A673 (cell line): Measurements from ENCODE around the gene REC114.

Experiments used
- EZH2 ChIP-seq: fragments of 200-600 bp; sonication (generic); IDR thresholded peaks from 2 replicates; pipeline ENCODE4 v1.6.1; 2017; ENCODE audit warnings: borderline replicate concordance, low read depth, mild to moderate bottlenecking, mixed read lengths, antibody characterized with exemption, low read length; ENCODE audit not compliant: poor library complexity, severe bottlenecking
- TF ChIP-seq, protein P1 (sequence below): fragments of 300-800, 200-600 bp; sonication (generic); conservative IDR thresholded peaks from 2 replicates; pipeline ENCODE4 v1.5.1; 2017; ENCODE audit warnings: low read depth, mild to moderate bottlenecking, antibody characterized with exemption, low read length, moderate library complexity, mixed read lengths

DNA sequence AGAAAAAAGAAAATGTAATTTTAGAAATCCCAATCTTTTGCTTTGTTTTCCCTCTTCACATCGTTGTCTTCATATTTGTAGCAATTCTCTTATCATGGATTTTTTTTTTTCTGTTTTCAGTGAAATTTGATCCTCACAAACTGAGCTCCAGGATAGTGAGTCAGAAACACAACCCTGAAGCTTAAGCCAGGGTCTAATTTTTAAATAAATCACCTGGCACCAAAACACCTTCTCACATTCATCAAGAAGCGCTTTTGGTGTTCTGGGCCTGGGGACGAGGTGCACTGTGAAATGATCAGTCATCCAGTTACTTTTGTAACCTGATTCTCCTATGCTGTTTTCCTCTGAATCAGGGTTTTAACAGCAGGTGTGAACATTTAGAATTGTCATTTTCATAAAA is 87.7 kb downstream of the REC114 start:
- TF ChIP-seq, protein P1, sequence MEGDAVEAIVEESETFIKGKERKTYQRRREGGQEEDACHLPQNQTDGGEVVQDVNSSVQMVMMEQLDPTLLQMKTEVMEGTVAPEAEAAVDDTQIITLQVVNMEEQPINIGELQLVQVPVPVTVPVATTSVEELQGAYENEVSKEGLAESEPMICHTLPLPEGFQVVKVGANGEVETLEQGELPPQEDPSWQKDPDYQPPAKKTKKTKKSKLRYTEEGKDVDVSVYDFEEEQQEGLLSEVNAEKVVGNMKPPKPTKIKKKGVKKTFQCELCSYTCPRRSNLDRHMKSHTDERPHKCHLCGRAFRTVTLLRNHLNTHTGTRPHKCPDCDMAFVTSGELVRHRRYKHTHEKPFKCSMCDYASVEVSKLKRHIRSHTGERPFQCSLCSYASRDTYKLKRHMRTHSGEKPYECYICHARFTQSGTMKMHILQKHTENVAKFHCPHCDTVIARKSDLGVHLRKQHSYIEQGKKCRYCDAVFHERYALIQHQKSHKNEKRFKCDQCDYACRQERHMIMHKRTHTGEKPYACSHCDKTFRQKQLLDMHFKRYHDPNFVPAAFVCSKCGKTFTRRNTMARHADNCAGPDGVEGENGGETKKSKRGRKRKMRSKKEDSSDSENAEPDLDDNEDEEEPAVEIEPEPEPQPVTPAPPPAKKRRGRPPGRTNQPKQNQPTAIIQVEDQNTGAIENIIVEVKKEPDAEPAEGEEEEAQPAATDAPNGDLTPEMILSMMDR, result no peak
- no peak for TF ChIP-seq EZH2
